WI38 (cell line): Measurements from ENCODE around the gene SDK2.

Source experiments
- H3K4me3 ChIP-seq: 2 replicates; pipeline ENCODE4 v1.5.1; 2011; ENCODE audit warnings: low read depth, mild to moderate bottlenecking, control low read depth, low read length
- CTCF ChIP-seq: IDR thresholded peaks from 2 replicates; pipeline ENCODE4 v1.5.1; 2012; ENCODE audit warnings: low read depth, mild to moderate bottlenecking, control low read depth, low read length

Gene SDK2

GRCh38 chr17:73453090-73453489 lies 191.2 kb downstream of the SDK2 start:
- H3K4me3 ChIP-seq, result no peak overlapping the region
- no peak for TF ChIP-seq CTCF

GRCh38 chr17:73452009-73452408 lies 192.2 kb downstream of the SDK2 start:
- TF ChIP-seq CTCF, result no peak

GRCh38 chr17:73447319-73447718 lies 196.9 kb downstream of the SDK2 start:
- no peak overlapping the region for H3K4me3 ChIP-seq
- no peak for TF ChIP-seq CTCF

More at GRCh38 chr17:73452009-73452408, 192.2 kb downstream of the SDK2 start:
- H3K4me3 ChIP-seq, result no peak overlapping the region

- no peak for TF ChIP-seq CTCF
- H3K4me3 ChIP-seq, result no peak overlapping the region
Observed at GRCh38 chr17:73446617-73447016, 197.6 kb downstream of the SDK2 start.

GRCh38 chr17:73445466-73445865 lies 198.8 kb downstream of the SDK2 start:
- H3K4me3 ChIP-seq, result no peak overlapping the region
- no peak for TF ChIP-seq CTCF

- no peak overlapping the region for H3K4me3 ChIP-seq
- TF ChIP-seq CTCF, result no peak
Observed at GRCh38 chr17:73444021-73444420, 200.2 kb downstream of the SDK2 start.

- no peak for TF ChIP-seq CTCF
- H3K4me3 ChIP-seq, result no peak overlapping the region
Observed at GRCh38 chr17:73439597-73439996, 204.6 kb downstream of the SDK2 start.
